ENCODE measurements around the gene SPOCK1.

Gene SPOCK1

GRCh38 chr5:137097203-137097602 lies 401.9 kb downstream of the SPOCK1 start:
- Mint-ChIP-seq H3K4me1 (no peaks in the 10 kb centered on the region), H3K36me3 (no peaks in the 10 kb centered on the region), H3K27me3 (no peaks in the 10 kb centered on the region), H3K27ac (no peak overlapping the region), H3K9me3 (no peaks in the 10 kb centered on the region), H3K4me3 (no peak overlapping the region)
- no peak for ATAC-seq

GRCh38 chr5:137096149-137097103 lies 402.7 kb downstream of the SPOCK1 start:
- no peaks in the 10 kb centered on the region for H3K9me3 Mint-ChIP-seq
- no peaks in the 10 kb centered on the region for H3K4me1 Mint-ChIP-seq
- H3K4me3 Mint-ChIP-seq: no peak overlapping the region
- no peak for ATAC-seq
- H3K36me3 Mint-ChIP-seq: no peaks in the 10 kb centered on the region
- no peaks in the 10 kb centered on the region for H3K27me3 Mint-ChIP-seq
- no peak overlapping the region for H3K27ac Mint-ChIP-seq

- Mint-ChIP-seq H3K9me3 (no peaks in the 10 kb centered on the region), H3K4me3 (no peak overlapping the region), H3K27ac (no peak overlapping the region), H3K27me3 (no peaks in the 10 kb centered on the region), H3K4me1 (no peaks in the 10 kb centered on the region), H3K36me3 (no peaks in the 10 kb centered on the region)
- ATAC-seq: no peak
Observed at GRCh38 chr5:137095597-137095996, 403.5 kb downstream of the SPOCK1 start.

- Mint-ChIP-seq H3K9me3 (no peaks in the 10 kb centered on the region), H3K4me1 (no peaks in the 10 kb centered on the region), H3K27me3 (no peaks in the 10 kb centered on the region), H3K4me3 (no peak overlapping the region), H3K27ac (no peak overlapping the region), H3K36me3 (no peaks in the 10 kb centered on the region)
- no peak for ATAC-seq
Observed at GRCh38 chr5:137092831-137093230, 406.3 kb downstream of the SPOCK1 start.

DNA sequence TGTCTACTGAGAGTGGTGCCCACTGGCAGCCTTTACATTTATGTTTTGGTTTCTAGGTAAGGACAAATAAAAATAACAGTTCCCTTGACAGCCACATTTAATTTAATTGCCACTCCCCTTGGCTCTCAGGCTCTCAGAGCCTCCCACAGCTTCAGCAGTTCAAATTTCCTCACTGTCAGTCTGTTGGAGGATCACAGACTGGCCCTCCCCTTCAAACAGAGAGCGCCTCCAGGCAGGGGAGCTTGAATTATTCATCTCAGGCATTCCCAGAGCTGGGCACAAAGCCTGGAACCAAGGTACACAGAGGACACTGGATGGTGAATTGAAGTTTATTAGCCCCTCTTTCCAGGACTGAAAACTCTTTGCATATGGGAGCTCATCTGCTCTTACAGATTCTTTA lies 407.7 kb downstream of the SPOCK1 start:
- Mint-ChIP-seq H3K4me1 (no peaks in the 10 kb centered on the region), H3K9me3 (no peaks in the 10 kb centered on the region), H3K4me3 (no peak overlapping the region), H3K27ac (no peak overlapping the region), H3K36me3 (no peaks in the 10 kb centered on the region), H3K27me3 (no peaks in the 10 kb centered on the region)
- ATAC-seq: no peak

- H3K27me3 Mint-ChIP-seq: no peaks in the 10 kb centered on the region
- H3K27ac Mint-ChIP-seq: no peak overlapping the region
- H3K9me3 Mint-ChIP-seq: no peaks in the 10 kb centered on the region
- no peaks in the 10 kb centered on the region for H3K4me1 Mint-ChIP-seq
- no peaks in the 10 kb centered on the region for H3K36me3 Mint-ChIP-seq
- no peak overlapping the region for H3K4me3 Mint-ChIP-seq
- no peak for ATAC-seq
Observed at GRCh38 chr5:137090721-137091120, 408.4 kb downstream of the SPOCK1 start.

DNA sequence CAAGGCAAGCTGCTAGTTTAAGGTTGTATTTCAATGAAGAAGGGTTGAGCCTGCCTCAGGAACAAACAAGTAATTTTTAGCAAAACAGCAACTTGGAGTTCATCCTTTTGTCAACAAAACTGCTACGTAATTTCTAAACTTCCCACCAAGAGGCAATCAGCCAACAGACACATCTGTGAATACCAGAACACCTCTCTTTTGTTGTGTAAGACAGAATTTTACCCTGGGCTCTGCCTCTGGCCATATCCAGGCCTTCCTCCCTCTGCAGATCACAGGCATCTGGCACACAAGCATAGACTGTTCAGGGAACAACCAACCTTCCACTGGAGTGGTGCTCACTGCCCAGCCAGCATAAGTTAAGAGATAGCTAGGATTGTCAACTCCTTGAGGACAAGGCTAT lies 409.0 kb downstream of the SPOCK1 start:
- Mint-ChIP-seq H3K27me3 (no peaks in the 10 kb centered on the region), H3K4me1 (no peaks in the 10 kb centered on the region), H3K36me3 (no peaks in the 10 kb centered on the region), H3K4me3 (no peak overlapping the region), H3K27ac (no peak overlapping the region), H3K9me3 (no peaks in the 10 kb centered on the region)
- no peak for ATAC-seq

DNA sequence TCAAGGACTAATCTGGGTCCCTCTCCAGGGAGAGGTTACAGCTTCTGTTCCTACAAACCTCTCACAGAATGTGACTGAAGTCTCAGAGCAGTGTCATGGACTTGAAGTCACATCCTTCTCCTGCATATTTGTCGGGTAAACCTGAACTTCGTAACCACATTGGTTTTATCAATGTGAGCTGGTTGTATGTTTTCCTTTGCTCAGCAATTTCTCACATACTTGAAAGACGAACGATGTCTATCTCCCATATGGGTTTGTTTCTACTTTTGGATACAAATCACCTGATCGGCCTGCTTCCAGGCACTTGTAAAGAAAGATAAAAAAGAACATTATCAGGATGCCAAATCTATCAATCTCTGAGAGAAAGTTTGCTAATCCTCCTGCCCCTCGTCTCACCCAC lies 411.0 kb downstream of the SPOCK1 start:
- no peak overlapping the region for H3K4me3 Mint-ChIP-seq
- no peaks in the 10 kb centered on the region for H3K27me3 Mint-ChIP-seq
- no peaks in the 10 kb centered on the region for H3K36me3 Mint-ChIP-seq
- no peak overlapping the region for H3K27ac Mint-ChIP-seq
- ATAC-seq: no peak
- H3K4me1 Mint-ChIP-seq: no peaks in the 10 kb centered on the region
- H3K9me3 Mint-ChIP-seq: no peaks in the 10 kb centered on the region

GRCh38 chr5:137086342-137086741 lies 412.8 kb downstream of the SPOCK1 start:
- Mint-ChIP-seq H3K4me3 (no peak overlapping the region), H3K9me3 (no peaks in the 10 kb centered on the region), H3K36me3 (no peaks in the 10 kb centered on the region), H3K27ac (no peak overlapping the region), H3K27me3 (no peaks in the 10 kb centered on the region), H3K4me1 (no peaks in the 10 kb centered on the region)
- no peak for ATAC-seq

GRCh38 chr5:137085206-137085605 lies 413.9 kb downstream of the SPOCK1 start:
- H3K36me3 Mint-ChIP-seq: no peaks in the 10 kb centered on the region
- H3K4me3 Mint-ChIP-seq: no peak overlapping the region
- no peak overlapping the region for H3K27ac Mint-ChIP-seq
- no peaks in the 10 kb centered on the region for H3K9me3 Mint-ChIP-seq
- no peaks in the 10 kb centered on the region for H3K27me3 Mint-ChIP-seq
- no peaks in the 10 kb centered on the region for H3K4me1 Mint-ChIP-seq
- ATAC-seq: no peak

- no peak for ATAC-seq
- no peaks in the 10 kb centered on the region for H3K36me3 Mint-ChIP-seq
Observed at GRCh38 chr5:137084016-137084415, 415.1 kb downstream of the SPOCK1 start.

GRCh38 chr5:137082951-137083350 lies 416.2 kb downstream of the SPOCK1 start:
- H3K4me3 Mint-ChIP-seq: no peak overlapping the region
- no peak for ATAC-seq
- no peaks in the 10 kb centered on the region for H3K36me3 Mint-ChIP-seq
- H3K9me3 Mint-ChIP-seq: no peaks in the 10 kb centered on the region
- H3K27me3 Mint-ChIP-seq: peaks cover 9% of the 10 kb centered on the region
- no peak overlapping the region for H3K27ac Mint-ChIP-seq
- H3K4me1 Mint-ChIP-seq: no peaks in the 10 kb centered on the region

More at GRCh38 chr5:137084016-137084415, 415.1 kb downstream of the SPOCK1 start:
- H3K9me3 Mint-ChIP-seq: no peaks in the 10 kb centered on the region
- no peak overlapping the region for H3K27ac Mint-ChIP-seq
- H3K4me1 Mint-ChIP-seq: no peaks in the 10 kb centered on the region
- peaks cover 9% of the 10 kb centered on the region for H3K27me3 Mint-ChIP-seq
- H3K4me3 Mint-ChIP-seq: no peak overlapping the region

GRCh38 chr5:137078171-137078665 lies 420.9 kb downstream of the SPOCK1 start:
- H3K9me3 Mint-ChIP-seq: no peaks in the 10 kb centered on the region
- H3K4me1 Mint-ChIP-seq: peaks cover 1% of the 10 kb centered on the region
- ATAC-seq: no peak
- H3K27me3 Mint-ChIP-seq: peaks cover 12% of the 10 kb centered on the region
- H3K27ac Mint-ChIP-seq: no peak overlapping the region
- no peaks in the 10 kb centered on the region for H3K36me3 Mint-ChIP-seq
- no peak overlapping the region for H3K4me3 Mint-ChIP-seq

GRCh38 chr5:137075163-137075970 lies 423.8 kb downstream of the SPOCK1 start:
- peaks cover 19% of the 10 kb centered on the region for H3K4me1 Mint-ChIP-seq
- ATAC-seq: no peak

DNA sequence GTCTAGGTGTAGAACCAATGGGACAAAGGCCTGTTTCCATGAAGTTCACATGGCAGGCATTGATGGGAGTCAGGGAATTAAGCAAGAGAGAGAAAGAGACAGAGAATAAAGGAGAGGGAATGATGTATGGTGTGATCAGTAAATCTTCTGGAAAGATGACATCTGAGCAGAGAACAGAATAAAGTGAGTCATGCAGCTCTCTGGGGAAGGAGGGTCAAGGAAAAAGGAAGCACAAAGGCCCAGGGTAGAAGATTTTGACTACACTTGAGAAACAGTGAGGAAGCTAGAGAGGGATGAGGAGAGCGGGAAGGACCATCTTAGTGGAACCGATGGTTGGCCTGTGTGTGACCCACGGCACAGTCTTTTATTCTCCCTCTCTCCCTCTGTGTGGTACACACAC lies 425.9 kb downstream of the SPOCK1 start:
- H3K36me3 Mint-ChIP-seq: no peaks in the 10 kb centered on the region
- H3K9me3 Mint-ChIP-seq: peaks cover 2% of the 10 kb centered on the region
- H3K4me1 Mint-ChIP-seq: peaks cover 19% of the 10 kb centered on the region
- peaks cover 9% of the 10 kb centered on the region for H3K27me3 Mint-ChIP-seq
- H3K27ac Mint-ChIP-seq: no peak overlapping the region
- no peak overlapping the region for H3K4me3 Mint-ChIP-seq
- ATAC-seq: no peak

More at GRCh38 chr5:137075163-137075970, 423.8 kb downstream of the SPOCK1 start:
- Mint-ChIP-seq H3K27ac (no peak overlapping the region), H3K9me3 (peaks cover 2% of the 10 kb centered on the region), H3K36me3 (no peaks in the 10 kb centered on the region), H3K27me3 (peaks cover 18% of the 10 kb centered on the region), H3K4me3 (no peak overlapping the region)
